Measurements from ENCODE around the gene CBLB.

GRCh38 chr3:105780107-105780506 lies 88.7 kb downstream of the CBLB start:
- no peak for TF ChIP-seq POLR2A (IDR thresholded peaks at IDR 0.05)
- TF ChIP-seq, protein P1, sequence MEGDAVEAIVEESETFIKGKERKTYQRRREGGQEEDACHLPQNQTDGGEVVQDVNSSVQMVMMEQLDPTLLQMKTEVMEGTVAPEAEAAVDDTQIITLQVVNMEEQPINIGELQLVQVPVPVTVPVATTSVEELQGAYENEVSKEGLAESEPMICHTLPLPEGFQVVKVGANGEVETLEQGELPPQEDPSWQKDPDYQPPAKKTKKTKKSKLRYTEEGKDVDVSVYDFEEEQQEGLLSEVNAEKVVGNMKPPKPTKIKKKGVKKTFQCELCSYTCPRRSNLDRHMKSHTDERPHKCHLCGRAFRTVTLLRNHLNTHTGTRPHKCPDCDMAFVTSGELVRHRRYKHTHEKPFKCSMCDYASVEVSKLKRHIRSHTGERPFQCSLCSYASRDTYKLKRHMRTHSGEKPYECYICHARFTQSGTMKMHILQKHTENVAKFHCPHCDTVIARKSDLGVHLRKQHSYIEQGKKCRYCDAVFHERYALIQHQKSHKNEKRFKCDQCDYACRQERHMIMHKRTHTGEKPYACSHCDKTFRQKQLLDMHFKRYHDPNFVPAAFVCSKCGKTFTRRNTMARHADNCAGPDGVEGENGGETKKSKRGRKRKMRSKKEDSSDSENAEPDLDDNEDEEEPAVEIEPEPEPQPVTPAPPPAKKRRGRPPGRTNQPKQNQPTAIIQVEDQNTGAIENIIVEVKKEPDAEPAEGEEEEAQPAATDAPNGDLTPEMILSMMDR (IDR thresholded peaks at IDR 0.05) = no peak
